MCF 10A (cell line): ENCODE data around the gene ASAP3. TPM values are rescaled to one million over a fixed set of nuclear protein-coding genes. Genes with fewer than 3 reads are reported as not detected.

ENCODE experiments used
- BruUV-seq: library from RNA; stranded (reverse); fragments of 400-500 nt; replicated peaks from 2 replicates; lab custom pipeline; 2021; lab: Mats Ljungman, UMichigan
- CTCF ChIA-PET: fragments of 300-600 bp; sonication (Branson Sonifier 250); formaldehyde crosslinking; extraction: SDS; loops from one replicate; lab custom pipeline; 2021; ENCODE audit warnings: antibody characterized with exemption, inconsistent platforms; lab: Yijun Ruan, JAX
- POLR2A ChIA-PET: fragments of 300-600, 350-650 bp; sonication (Branson Sonifier 250); formaldehyde crosslinking; extraction: SDS; loops from one replicate; lab custom pipeline; 2020; ENCODE audit warnings: antibody characterized with exemption, inconsistent platforms; lab: Yijun Ruan, JAX
- DNase-seq: peaks from one replicate; pipeline ENCODE4 v3.0.0-alpha.2; 2018; ENCODE audit not compliant: unreplicated experiment
- H3K27ac Mint-ChIP-seq: one replicate; pipeline ENCODE4 v1.8.0; 2022; ENCODE audit warnings: mild to moderate bottlenecking, low read depth, mixed read lengths; ENCODE audit not compliant: unreplicated experiment
- H3K27me3 Mint-ChIP-seq: one replicate; pipeline ENCODE4 v1.8.0; 2022; ENCODE audit warnings: mixed read lengths; ENCODE audit not compliant: insufficient read depth, unreplicated experiment
- H3K36me3 Mint-ChIP-seq: one replicate; pipeline ENCODE4 v1.8.0; 2022; ENCODE audit warnings: mild to moderate bottlenecking, moderate library complexity, mixed read lengths; ENCODE audit not compliant: insufficient read depth, unreplicated experiment
- H3K4me1 Mint-ChIP-seq: one replicate; pipeline ENCODE4 v1.8.0; 2022; ENCODE audit warnings: mixed read lengths; ENCODE audit not compliant: insufficient read depth, unreplicated experiment
- H3K4me3 Mint-ChIP-seq: one replicate; pipeline ENCODE4 v1.8.0; 2022; ENCODE audit warnings: mild to moderate bottlenecking, moderate library complexity, mixed read lengths; ENCODE audit not compliant: unreplicated experiment
- H3K9me3 Mint-ChIP-seq: one replicate; pipeline ENCODE4 v1.8.0; 2022; ENCODE audit warnings: mixed read lengths; ENCODE audit not compliant: unreplicated experiment
- intact Hi-C: fragments of 100-400 bp; cut with micrococcal nuclease; formaldehyde crosslinking; loops from 2 replicates; pipeline ENCODE4 v1.14.1; 2022
- total RNA-seq: library from RNA; stranded (reverse); gene quantifications from 2 replicates; pipeline ENCODE4 v1.2.3, GENCODE V29; 2022
- TF ChIP-seq, protein P1 (sequence below): fragments of 200-600 bp; IDR thresholded peaks from one replicate; pipeline ENCODE4 v1.8.0; 2022; ENCODE audit warnings: antibody characterized with exemption, mild to moderate bottlenecking; ENCODE audit not compliant: unreplicated experiment

Gene ASAP3
- total RNA-seq, 1 experiment from 2014 or later, result 11.1 TPM

DNA sequence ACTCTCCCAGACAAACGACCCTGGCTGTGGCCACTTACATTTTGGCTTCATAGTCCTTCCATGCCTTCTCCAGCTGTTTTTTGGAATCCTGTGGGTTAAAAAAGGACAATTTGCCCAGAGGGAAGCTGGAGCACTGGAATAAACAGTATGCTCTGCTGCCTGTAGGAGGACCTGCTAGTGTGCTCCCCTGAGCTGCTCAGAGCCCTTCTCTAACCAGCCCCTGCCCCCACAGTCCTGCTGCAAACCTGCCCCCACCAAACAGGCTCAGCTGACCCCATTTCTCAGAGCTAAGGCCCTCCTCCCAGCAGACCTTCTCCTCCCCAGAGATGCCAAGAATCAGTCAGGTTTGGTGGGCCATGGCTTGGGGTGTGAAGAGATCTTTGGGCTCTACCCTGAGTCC, 32.5 kb downstream of the ASAP3 start:
- Mint-ChIP-seq H3K4me1 (peaks cover 42% of the 10 kb centered on the region), H3K4me3 (no peak overlapping the region), H3K9me3 (no peaks in the 10 kb centered on the region), H3K36me3 (peaks cover 31% of the 10 kb centered on the region), H3K27ac (no peak overlapping the region), H3K27me3 (no peaks in the 10 kb centered on the region)
- no peak for DNase-seq
- BruUV-seq, result no TSS peak
- TF ChIP-seq, protein P1, sequence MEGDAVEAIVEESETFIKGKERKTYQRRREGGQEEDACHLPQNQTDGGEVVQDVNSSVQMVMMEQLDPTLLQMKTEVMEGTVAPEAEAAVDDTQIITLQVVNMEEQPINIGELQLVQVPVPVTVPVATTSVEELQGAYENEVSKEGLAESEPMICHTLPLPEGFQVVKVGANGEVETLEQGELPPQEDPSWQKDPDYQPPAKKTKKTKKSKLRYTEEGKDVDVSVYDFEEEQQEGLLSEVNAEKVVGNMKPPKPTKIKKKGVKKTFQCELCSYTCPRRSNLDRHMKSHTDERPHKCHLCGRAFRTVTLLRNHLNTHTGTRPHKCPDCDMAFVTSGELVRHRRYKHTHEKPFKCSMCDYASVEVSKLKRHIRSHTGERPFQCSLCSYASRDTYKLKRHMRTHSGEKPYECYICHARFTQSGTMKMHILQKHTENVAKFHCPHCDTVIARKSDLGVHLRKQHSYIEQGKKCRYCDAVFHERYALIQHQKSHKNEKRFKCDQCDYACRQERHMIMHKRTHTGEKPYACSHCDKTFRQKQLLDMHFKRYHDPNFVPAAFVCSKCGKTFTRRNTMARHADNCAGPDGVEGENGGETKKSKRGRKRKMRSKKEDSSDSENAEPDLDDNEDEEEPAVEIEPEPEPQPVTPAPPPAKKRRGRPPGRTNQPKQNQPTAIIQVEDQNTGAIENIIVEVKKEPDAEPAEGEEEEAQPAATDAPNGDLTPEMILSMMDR, result no peak
- POLR2A ChIA-PET, result interaction anchor here (0.6 to 1.3 kb wide), 2 partner anchors 47 to 155 kb away, joined by 4 read pairs; no protein-coding TSS in a partner anchor
- CTCF ChIA-PET, result interaction anchor here (0.6 to 1.4 kb wide), 2 partner anchors 9 to 14 kb away, joined by 3 to 6 read pairs; no protein-coding TSS in a partner anchor
- intact Hi-C loops, result no loop called here

DNA sequence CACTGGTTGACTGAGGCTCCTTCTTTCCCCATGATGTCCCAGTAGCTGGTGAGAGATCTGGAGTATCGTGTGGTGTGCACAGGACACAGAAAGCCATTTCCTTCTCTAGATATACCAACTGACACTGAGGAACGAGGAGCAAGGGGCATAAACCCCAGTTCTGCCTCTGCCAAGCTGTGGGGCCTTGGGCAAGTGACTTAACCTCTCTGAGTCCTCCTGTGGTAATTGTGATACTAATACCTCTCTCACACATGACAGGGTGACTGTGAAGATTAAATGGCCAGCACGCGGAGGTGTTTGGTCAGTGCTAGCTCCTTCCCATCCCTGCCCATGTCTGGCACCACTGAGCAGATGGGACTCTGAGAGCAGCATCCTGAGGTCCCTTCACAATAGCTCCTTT, 33.1 kb downstream of the ASAP3 start:
- H3K27me3 Mint-ChIP-seq, result no peaks in the 10 kb centered on the region
- ChIA-PET POLR2A (interaction anchor here (0.6 to 1.3 kb wide), 2 partner anchors 47 to 155 kb away, joined by 4 read pairs; no protein-coding TSS in a partner anchor), CTCF (interaction anchor here (1.4 kb wide), 1 partner anchor 9 kb away, joined by 6 read pairs; no protein-coding TSS in a partner anchor)
- TF ChIP-seq, protein P1, result no peak
- no peak overlapping the region for H3K4me3 Mint-ChIP-seq
- H3K27ac Mint-ChIP-seq, result no peak overlapping the region
- H3K36me3 Mint-ChIP-seq, result peaks cover 33% of the 10 kb centered on the region
- BruUV-seq, result no TSS peak
- intact Hi-C loops, result no loop called here
- DNase-seq, result no peak
- no peaks in the 10 kb centered on the region for H3K9me3 Mint-ChIP-seq
- H3K4me1 Mint-ChIP-seq, result peaks cover 37% of the 10 kb centered on the region

DNA sequence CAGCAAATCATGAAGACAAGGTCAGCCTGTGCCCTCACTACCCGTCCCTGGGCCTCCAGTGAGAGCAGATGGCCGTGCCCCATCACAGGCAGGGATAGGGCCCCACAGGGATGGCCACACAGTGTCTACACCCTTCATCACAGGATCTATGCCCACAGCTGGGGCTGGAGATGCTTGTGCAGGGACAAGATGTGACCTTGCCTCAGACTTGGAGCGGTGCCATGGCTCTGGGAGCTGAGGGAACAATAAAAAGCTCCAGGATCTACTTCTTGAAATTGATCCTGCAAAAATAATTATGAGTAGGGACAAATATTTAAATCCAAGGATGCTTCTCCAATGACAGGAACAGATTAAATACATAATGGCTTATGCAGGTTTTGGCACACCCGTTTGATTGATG, 34.0 kb downstream of the ASAP3 start:
- Mint-ChIP-seq H3K4me1 (peaks cover 27% of the 10 kb centered on the region), H3K4me3 (no peak overlapping the region), H3K27me3 (no peaks in the 10 kb centered on the region), H3K9me3 (no peaks in the 10 kb centered on the region), H3K36me3 (peaks cover 36% of the 10 kb centered on the region), H3K27ac (no peak overlapping the region)
- no TSS peak for BruUV-seq
- intact Hi-C loops, result no loop called here
- DNase-seq, result no peak
- CTCF ChIA-PET, result interaction anchor here (1.1 kb wide), 1 partner anchor 48 kb away, joined by 5 read pairs; no protein-coding TSS in a partner anchor
- TF ChIP-seq, protein P1, result no peak
- POLR2A ChIA-PET, result interaction anchor here (1.0 to 1.2 kb wide), 2 partner anchors 15 to 31 kb away, joined by 3 to 4 read pairs; no protein-coding TSS in a partner anchor

DNA sequence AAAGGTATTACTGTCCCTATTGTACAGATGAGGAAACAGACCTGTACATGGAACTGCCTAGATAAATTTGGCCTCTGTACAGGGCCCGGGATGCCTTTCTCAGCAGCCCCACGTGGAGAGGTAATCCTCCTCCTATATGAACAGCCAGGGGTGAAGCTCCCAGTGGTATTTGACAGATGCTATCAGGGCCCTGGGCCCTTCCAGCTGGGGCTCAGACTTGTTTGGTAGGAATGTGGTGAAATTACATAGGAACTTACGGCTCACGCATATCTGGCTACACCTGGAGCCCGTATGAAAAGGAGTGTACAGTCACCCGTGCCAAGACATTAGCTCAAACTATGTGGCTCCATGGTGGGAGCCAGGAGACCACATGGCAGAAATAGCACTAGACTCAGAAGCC, 34.7 kb downstream of the ASAP3 start:
- H3K9me3 Mint-ChIP-seq, result no peaks in the 10 kb centered on the region
- no peaks in the 10 kb centered on the region for H3K27me3 Mint-ChIP-seq
- ChIA-PET POLR2A (interaction anchor here (0.9 to 1.2 kb wide), 2 partner anchors 16 to 40 kb away, joined by 3 read pairs; no protein-coding TSS in a partner anchor), CTCF (interaction anchor here (1.1 kb wide), 1 partner anchor 49 kb away, joined by 5 read pairs; no protein-coding TSS in a partner anchor)
- H3K4me1 Mint-ChIP-seq, result peaks cover 27% of the 10 kb centered on the region
- no peak for DNase-seq
- H3K27ac Mint-ChIP-seq, result no peak overlapping the region
- peaks cover 36% of the 10 kb centered on the region for H3K36me3 Mint-ChIP-seq
- no peak overlapping the region for H3K4me3 Mint-ChIP-seq
- TF ChIP-seq, protein P1, result no peak
- BruUV-seq, result no TSS peak
- intact Hi-C loops, result no loop called here
